HUES6 (cell line): ENCODE results near the gene CRTAP.
"Not testable (repeated sequence)": the region's sequence is repeated elsewhere in the genome, so short reads cannot be mapped to it uniquely, and the experiment has no call there.

Experiments
- H3K27ac ChIP-seq: 2 replicates; pipeline ENCODE4 v1.7.0; 2013; ENCODE audit warnings: low read depth, mild to moderate bottlenecking, low read length, inconsistent platforms
- H3K27me3 ChIP-seq: 2 replicates; pipeline ENCODE4 v1.6.1; 2013; ENCODE audit warnings: low read length; ENCODE audit not compliant: control insufficient read depth, insufficient read depth
- H3K36me3 ChIP-seq: 2 replicates; pipeline ENCODE4 v1.6.1; 2013; ENCODE audit warnings: low read length; ENCODE audit not compliant: control insufficient read depth, insufficient read depth
- H3K4me1 ChIP-seq: 2 replicates; pipeline ENCODE4 v1.6.1; 2013; ENCODE audit warnings: low read length; ENCODE audit not compliant: control insufficient read depth, insufficient read depth
- H3K4me3 ChIP-seq: 2 replicates; pipeline ENCODE4 v1.5.1; 2013; ENCODE audit warnings: low read depth, low read length
- H3K9ac ChIP-seq: one replicate; pipeline ENCODE4 v1.6.1; 2013; ENCODE audit warnings: mild to moderate bottlenecking, low read length
- H3K9me3 ChIP-seq: 2 replicates; pipeline ENCODE4 v1.6.1; 2013; ENCODE audit warnings: low read depth, low read length; ENCODE audit not compliant: control insufficient read depth, insufficient read depth

CRTAP gene

GRCh38 chr3:33159981-33160380 lies 46.2 kb downstream of the CRTAP start:
- H3K9ac ChIP-seq, result no peak overlapping the region
- H3K4me1 ChIP-seq, result peaks cover 3% of the 10 kb centered on the region; the same call in 1 of the 2 replicates
- no peaks in the 10 kb centered on the region for H3K36me3 ChIP-seq
- H3K4me3 ChIP-seq, result no peak overlapping the region
- no peak overlapping the region for H3K27ac ChIP-seq
- H3K9me3 ChIP-seq, result no peaks in the 10 kb centered on the region
- no peaks in the 10 kb centered on the region for H3K27me3 ChIP-seq

GRCh38 chr3:33162621-33163020 lies 48.8 kb downstream of the CRTAP start:
- not testable (repeated sequence) for H3K4me1 ChIP-seq

DNA sequence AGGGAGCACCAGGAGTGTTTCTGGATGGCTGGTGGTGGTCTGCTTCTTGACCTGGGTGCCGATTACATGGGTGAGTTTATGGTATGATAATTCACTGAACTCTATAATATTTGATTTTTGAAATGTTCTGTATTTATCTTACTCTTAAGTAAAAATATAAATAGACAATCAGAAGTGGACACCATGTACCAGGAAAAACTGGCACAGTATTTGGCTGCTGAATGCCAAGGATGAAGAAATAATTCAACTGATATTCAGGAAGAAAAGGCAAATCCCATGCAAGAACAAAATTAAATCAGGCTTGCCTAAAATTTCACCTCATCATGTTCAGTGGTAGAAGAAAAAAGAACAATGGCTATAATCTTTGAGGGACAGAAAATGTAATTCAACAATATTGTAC lies 51.6 kb downstream of the CRTAP start:
- no peaks in the 10 kb centered on the region for H3K27me3 ChIP-seq
- H3K9me3 ChIP-seq, result no peaks in the 10 kb centered on the region
- no peak overlapping the region for H3K27ac ChIP-seq
- no peak overlapping the region for H3K9ac ChIP-seq
- no peaks in the 10 kb centered on the region for H3K36me3 ChIP-seq
- no peaks in the 10 kb centered on the region for H3K4me1 ChIP-seq
- no peak overlapping the region for H3K4me3 ChIP-seq

More at GRCh38 chr3:33162621-33163020, 48.8 kb downstream of the CRTAP start:
- not testable (repeated sequence) for H3K36me3 ChIP-seq, H3K27ac ChIP-seq, H3K9ac ChIP-seq, H3K4me3 ChIP-seq, H3K27me3 ChIP-seq, H3K9me3 ChIP-seq

GRCh38 chr3:33166095-33166494 lies 52.3 kb downstream of the CRTAP start:
- no peak overlapping the region for H3K4me3 ChIP-seq
- no peaks in the 10 kb centered on the region for H3K9me3 ChIP-seq
- H3K4me1 ChIP-seq, result no peaks in the 10 kb centered on the region
- no peak overlapping the region for H3K9ac ChIP-seq
- no peaks in the 10 kb centered on the region for H3K36me3 ChIP-seq
- no peaks in the 10 kb centered on the region for H3K27me3 ChIP-seq
- H3K27ac ChIP-seq, result no peak overlapping the region

GRCh38 chr3:33167284-33167683 lies 53.5 kb downstream of the CRTAP start:
- Histone ChIP-seq H3K4me1 (no peaks in the 10 kb centered on the region), H3K9ac (no peak overlapping the region), H3K4me3 (no peak overlapping the region), H3K27ac (no peak overlapping the region), H3K9me3 (no peaks in the 10 kb centered on the region), H3K36me3 (no peaks in the 10 kb centered on the region), H3K27me3 (no peaks in the 10 kb centered on the region)

DNA sequence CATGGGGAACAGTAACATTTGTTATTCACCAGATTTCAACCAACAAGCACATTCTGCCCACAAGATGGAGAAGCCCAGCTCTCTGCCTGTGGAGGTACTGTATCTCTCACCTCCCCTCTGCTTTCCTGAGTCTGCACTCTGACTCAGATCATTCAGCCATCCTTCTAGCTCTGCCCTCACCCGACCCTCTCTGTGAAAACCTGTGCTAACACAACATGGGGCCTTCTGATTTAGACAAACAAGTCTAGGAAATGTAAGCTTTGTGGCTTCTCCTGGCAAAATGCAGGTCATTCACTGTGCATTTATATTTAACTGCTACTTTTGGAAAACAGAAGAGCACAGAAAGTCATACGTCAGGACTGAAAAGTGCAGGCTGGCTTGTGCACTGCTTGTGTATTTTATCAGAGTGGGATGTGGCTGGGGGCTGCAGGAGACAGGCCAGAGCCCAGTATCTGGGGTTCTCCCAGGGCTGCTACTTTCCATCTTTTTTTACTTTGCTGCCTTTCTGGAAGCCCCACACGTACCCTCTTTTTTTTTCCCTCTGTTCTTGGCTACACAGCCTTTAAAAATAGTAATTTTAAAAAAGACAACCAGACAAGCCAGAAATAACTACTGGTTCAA lies 54.0 kb downstream of the CRTAP start:
- Histone ChIP-seq H3K27me3 (no peaks in the 10 kb centered on the region), H3K9me3 (no peaks in the 10 kb centered on the region)

DNA sequence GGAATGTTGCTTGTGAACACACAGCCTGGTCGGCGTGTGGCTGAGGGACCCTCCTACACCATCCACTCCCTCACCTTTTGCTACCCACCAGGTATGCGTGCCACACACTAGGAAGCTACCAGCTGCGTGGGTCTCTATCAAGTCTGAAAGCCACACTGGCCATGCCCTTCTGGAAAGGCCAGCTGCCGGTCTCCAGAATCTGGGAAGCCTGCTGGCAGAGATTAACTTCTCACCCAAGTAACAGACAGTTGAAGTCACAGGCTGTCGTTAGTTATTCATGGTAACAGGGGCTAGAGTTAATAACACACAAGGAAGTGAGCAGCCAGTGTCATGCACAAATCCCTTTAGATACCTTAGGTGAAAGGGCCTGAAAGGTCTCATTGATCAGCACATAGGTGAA lies 56.7 kb downstream of the CRTAP start:
- Histone ChIP-seq H3K27ac (no peak overlapping the region), H3K9ac (no peak overlapping the region), H3K9me3 (no peaks in the 10 kb centered on the region), H3K4me1 (no peaks in the 10 kb centered on the region), H3K27me3 (no peaks in the 10 kb centered on the region), H3K36me3 (no peaks in the 10 kb centered on the region), H3K4me3 (no peak overlapping the region)

More for the DNA sequence above, 54.0 kb downstream of the CRTAP start:
- no peak overlapping the region for H3K9ac ChIP-seq
- H3K4me3 ChIP-seq, result no peak overlapping the region
- no peak overlapping the region for H3K27ac ChIP-seq
- H3K36me3 ChIP-seq, result no peaks in the 10 kb centered on the region
- no peaks in the 10 kb centered on the region for H3K4me1 ChIP-seq

DNA sequence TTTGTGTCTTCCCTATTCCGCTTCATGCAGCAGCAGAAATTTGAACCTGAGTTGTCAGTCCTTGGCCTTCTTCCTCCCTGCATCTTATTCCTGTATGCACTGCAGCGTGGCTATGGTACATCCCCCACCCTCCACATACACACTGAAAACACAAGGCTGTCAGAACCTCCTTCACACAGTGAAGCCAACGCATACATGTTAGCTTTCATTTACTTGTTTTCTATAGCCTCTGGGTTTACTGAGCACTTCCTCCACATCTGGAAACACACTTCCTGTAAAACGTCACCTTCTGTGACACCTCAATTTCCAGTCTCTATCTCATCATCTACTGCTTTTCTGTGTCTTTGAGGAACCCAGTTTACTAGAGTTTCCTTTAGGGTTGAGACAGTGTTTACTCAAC lies 57.8 kb downstream of the CRTAP start:
- no peaks in the 10 kb centered on the region for H3K4me1 ChIP-seq
- no peak overlapping the region for H3K9ac ChIP-seq
- no peaks in the 10 kb centered on the region for H3K27me3 ChIP-seq
- H3K36me3 ChIP-seq, result no peaks in the 10 kb centered on the region
- no peak overlapping the region for H3K27ac ChIP-seq
- H3K4me3 ChIP-seq, result no peak overlapping the region
- H3K9me3 ChIP-seq, result no peaks in the 10 kb centered on the region

GRCh38 chr3:33173103-33173502 lies 59.3 kb downstream of the CRTAP start:
- Histone ChIP-seq H3K9ac (no peak overlapping the region), H3K36me3 (no peaks in the 10 kb centered on the region), H3K4me3 (no peak overlapping the region), H3K27me3 (no peaks in the 10 kb centered on the region), H3K9me3 (no peaks in the 10 kb centered on the region), H3K4me1 (no peaks in the 10 kb centered on the region), H3K27ac (no peak overlapping the region)

DNA sequence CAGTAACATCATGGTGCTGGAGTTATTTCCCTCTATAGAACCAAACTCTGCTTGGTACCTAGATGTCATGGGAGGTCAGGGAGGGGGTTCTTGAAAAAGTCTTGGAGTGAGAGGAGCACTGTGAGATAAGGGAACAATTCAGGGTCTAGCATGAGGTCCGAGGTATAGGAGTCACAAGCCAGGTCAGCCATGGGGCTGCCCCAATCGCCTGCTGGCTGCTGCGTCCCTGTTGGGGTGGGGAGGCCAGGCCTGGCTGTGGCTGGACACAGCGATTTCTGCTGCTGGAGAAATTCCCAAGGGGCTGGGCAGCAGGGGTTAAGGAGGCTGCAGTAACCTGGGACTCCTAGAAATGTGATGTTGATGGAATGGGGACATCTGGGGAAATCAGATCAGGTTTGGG lies 59.9 kb downstream of the CRTAP start:
- Histone ChIP-seq H3K4me1 (no peaks in the 10 kb centered on the region), H3K27ac (no peak overlapping the region), H3K36me3 (no peaks in the 10 kb centered on the region), H3K9ac (no peak overlapping the region), H3K9me3 (no peaks in the 10 kb centered on the region), H3K27me3 (no peaks in the 10 kb centered on the region), H3K4me3 (no peak overlapping the region)

DNA sequence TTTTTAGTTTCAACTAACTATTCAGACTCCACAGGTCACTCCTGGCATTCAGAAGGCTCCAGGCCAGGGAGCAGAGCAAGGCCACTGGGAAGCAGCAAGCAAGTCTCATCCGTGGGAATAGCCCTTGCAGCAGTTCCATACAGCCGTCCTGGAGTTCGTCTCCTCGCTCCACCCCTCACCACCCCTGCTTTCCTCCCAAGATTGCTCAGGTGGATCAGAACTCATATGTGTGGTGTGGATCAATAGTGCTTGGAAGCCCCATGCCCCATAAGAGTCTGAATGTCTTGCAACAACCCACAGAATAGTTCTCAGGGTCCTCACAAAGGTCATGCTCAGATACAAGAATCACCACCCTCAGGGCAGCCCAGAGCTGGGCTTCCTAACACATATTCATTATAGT lies 60.3 kb downstream of the CRTAP start:
- Histone ChIP-seq H3K9me3 (no peaks in the 10 kb centered on the region), H3K9ac (no peak overlapping the region), H3K27me3 (no peaks in the 10 kb centered on the region), H3K27ac (no peak overlapping the region), H3K4me3 (no peak overlapping the region), H3K36me3 (no peaks in the 10 kb centered on the region), H3K4me1 (no peaks in the 10 kb centered on the region)
